HL-60 (cell line): Measurements from ENCODE around the gene SCMH1.

ENCODE experiments used
- DNase-seq, 2 experiments: peaks; one replicate each; pipeline ENCODE4 v3.0.0-alpha.2; 2010 to 2020; ENCODE audit warnings: low read depth in 1 of 2, low spot score in 1 of 2
- H3K27ac ChIP-seq: fragments of 250-450 bp; sonication (Bioruptor Pico); replicated peaks from 2 replicates; pipeline ENCODE4 v1.5.1; 2020; ENCODE audit warnings: mild to moderate bottlenecking, moderate library complexity
- H3K27me3 ChIP-seq: fragments of 250-450 bp; sonication (Bioruptor Pico); 2 replicates; pipeline ENCODE4 v1.5.1; 2021; ENCODE audit warnings: mild to moderate bottlenecking, moderate library complexity; ENCODE audit not compliant: insufficient read depth, poor library complexity, severe bottlenecking
- H3K4me3 ChIP-seq: replicated peaks from 2 replicates; pipeline ENCODE4 v1.5.1; 2011; ENCODE audit warnings: mild to moderate bottlenecking, control low read depth, low read length; ENCODE audit not compliant: insufficient read depth
- GABPA ChIP-seq: IDR thresholded peaks from 2 replicates; pipeline ENCODE4 v1.6.1; 2012; ENCODE audit warnings: low read depth
- POLR2AphosphoS5 ChIP-seq: IDR thresholded peaks from 2 replicates; pipeline ENCODE4 v1.6.1; 2012; ENCODE audit warnings: low read depth
- SPI1 ChIP-seq: IDR thresholded peaks from 2 replicates; pipeline ENCODE4 v1.6.1; 2012; ENCODE audit warnings: low read depth, mild to moderate bottlenecking, borderline replicate concordance
- TF ChIP-seq, protein P1 (sequence below): IDR thresholded peaks from 2 replicates; pipeline ENCODE4 v1.6.1; 2012; ENCODE audit warnings: low read depth; ENCODE audit not compliant: insufficient replicate concordance
- TF ChIP-seq, protein P2 (sequence below): IDR thresholded peaks from one replicate; pipeline ENCODE4 v1.5.1; 2011; ENCODE audit warnings: low read length, control low read depth, inconsistent platforms; ENCODE audit not compliant: insufficient read depth

Gene SCMH1

DNA sequence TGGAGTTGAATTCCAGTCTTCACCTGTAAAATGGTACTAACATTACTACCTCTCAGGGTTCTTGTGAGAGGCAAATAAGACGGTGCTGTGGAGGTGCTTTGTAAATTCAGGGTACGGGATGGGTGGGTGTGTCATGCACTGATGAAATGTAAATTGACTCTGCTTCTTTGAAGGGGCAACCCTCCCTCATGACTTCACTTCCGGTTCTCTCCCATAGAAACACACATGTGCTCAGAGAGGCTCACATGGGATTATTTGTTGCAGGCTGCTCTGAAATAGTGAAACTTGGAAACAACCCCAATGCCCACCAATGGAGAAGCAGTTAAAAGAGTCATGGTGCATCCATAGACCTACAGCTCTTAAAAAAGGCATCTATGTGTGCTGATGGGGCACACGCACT lies 44.9 kb upstream of the SCMH1 start:
- Histone ChIP-seq H3K27ac (no peak overlapping the region), H3K27me3 (peaks cover 2% of the 10 kb centered on the region), H3K4me3 (no peak overlapping the region)
- TF ChIP-seq, protein P1, sequence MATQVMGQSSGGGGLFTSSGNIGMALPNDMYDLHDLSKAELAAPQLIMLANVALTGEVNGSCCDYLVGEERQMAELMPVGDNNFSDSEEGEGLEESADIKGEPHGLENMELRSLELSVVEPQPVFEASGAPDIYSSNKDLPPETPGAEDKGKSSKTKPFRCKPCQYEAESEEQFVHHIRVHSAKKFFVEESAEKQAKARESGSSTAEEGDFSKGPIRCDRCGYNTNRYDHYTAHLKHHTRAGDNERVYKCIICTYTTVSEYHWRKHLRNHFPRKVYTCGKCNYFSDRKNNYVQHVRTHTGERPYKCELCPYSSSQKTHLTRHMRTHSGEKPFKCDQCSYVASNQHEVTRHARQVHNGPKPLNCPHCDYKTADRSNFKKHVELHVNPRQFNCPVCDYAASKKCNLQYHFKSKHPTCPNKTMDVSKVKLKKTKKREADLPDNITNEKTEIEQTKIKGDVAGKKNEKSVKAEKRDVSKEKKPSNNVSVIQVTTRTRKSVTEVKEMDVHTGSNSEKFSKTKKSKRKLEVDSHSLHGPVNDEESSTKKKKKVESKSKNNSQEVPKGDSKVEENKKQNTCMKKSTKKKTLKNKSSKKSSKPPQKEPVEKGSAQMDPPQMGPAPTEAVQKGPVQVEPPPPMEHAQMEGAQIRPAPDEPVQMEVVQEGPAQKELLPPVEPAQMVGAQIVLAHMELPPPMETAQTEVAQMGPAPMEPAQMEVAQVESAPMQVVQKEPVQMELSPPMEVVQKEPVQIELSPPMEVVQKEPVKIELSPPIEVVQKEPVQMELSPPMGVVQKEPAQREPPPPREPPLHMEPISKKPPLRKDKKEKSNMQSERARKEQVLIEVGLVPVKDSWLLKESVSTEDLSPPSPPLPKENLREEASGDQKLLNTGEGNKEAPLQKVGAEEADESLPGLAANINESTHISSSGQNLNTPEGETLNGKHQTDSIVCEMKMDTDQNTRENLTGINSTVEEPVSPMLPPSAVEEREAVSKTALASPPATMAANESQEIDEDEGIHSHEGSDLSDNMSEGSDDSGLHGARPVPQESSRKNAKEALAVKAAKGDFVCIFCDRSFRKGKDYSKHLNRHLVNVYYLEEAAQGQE: no peak
- TF ChIP-seq SPI1: no peak
- TF ChIP-seq, protein P2, sequence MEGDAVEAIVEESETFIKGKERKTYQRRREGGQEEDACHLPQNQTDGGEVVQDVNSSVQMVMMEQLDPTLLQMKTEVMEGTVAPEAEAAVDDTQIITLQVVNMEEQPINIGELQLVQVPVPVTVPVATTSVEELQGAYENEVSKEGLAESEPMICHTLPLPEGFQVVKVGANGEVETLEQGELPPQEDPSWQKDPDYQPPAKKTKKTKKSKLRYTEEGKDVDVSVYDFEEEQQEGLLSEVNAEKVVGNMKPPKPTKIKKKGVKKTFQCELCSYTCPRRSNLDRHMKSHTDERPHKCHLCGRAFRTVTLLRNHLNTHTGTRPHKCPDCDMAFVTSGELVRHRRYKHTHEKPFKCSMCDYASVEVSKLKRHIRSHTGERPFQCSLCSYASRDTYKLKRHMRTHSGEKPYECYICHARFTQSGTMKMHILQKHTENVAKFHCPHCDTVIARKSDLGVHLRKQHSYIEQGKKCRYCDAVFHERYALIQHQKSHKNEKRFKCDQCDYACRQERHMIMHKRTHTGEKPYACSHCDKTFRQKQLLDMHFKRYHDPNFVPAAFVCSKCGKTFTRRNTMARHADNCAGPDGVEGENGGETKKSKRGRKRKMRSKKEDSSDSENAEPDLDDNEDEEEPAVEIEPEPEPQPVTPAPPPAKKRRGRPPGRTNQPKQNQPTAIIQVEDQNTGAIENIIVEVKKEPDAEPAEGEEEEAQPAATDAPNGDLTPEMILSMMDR: no peak
- TF ChIP-seq GABPA: no peak
- TF ChIP-seq POLR2AphosphoS5: no peak
- DNase-seq: no peak

DNA sequence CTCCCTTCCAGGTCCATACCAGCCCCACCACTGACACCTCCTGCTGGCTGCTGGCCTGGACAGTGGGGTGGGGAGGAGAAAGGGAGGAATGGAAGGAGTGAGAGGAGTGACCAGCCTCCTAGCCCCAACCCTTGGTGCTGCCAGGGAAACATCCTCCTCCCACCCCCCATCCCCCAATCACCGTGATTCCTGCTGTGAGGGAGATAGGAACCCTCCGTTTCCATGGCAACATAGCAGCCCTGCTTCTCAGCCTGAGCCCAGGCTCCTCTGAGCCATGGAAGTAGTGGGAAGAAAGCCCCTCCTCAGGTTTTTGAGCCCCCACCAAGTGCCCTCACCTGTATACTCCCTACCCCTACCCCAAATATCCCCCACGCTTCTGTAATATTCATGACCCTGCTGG lies 44.4 kb upstream of the SCMH1 start:
- no peak for DNase-seq
- no peak overlapping the region for H3K4me3 ChIP-seq
- H3K27ac ChIP-seq: no peak overlapping the region
- TF ChIP-seq, protein P1: no peak
- TF ChIP-seq SPI1 (no peak), POLR2AphosphoS5 (no peak), GABPA (no peak)
- TF ChIP-seq, protein P2: no peak
- H3K27me3 ChIP-seq: no peaks in the 10 kb centered on the region

DNA sequence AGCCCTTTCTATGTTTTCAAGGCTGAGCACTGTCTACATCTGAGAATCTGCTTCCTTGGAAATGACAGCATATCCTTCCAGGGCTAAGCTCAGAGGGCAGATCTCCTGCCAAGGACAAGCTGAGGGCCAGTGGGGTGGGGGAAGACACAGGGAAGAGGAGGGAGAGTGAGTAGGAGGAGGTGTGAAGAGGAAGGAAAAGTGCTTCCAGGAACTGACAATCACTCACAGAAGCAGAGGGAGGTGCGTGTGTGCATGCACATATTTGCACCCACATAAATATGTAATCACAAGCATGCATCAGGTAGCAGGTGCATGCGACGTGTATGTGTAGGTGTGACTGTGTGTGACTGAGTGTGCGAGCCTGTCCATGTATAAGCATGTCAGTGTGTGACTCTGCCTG lies 43.7 kb upstream of the SCMH1 start:
- H3K4me3 ChIP-seq: no peak overlapping the region
- DNase-seq: no peak
- H3K27ac ChIP-seq: no peak overlapping the region
- H3K27me3 ChIP-seq: no peaks in the 10 kb centered on the region
- TF ChIP-seq POLR2AphosphoS5 (no peak), SPI1 (no peak), GABPA (no peak)
- TF ChIP-seq, protein P1: no peak
- TF ChIP-seq, protein P2: no peak
